NCI-H146 (cell line): Measurements from ENCODE around the gene VPS4A.
"Not testable (repeated sequence)": the region's sequence is repeated elsewhere in the genome, so short reads cannot be mapped to it uniquely, and the experiment has no call there.

Source experiments
- DNase-seq: peaks from one replicate; lab custom pipeline; 2025; lab: John Stamatoyannopoulos, UW

VPS4A gene

GRCh38 chr16:69327585-69328310 lies 16.6 kb downstream of the VPS4A start:
- DNase-seq, result no peak

GRCh38 chr16:69328854-69329316 lies 17.7 kb downstream of the VPS4A start:
- DNase-seq, result peak; percentile 5

- peak; percentile 45 for DNase-seq
Measured at GRCh38 chr16:69329369-69330285, 18.5 kb downstream of the VPS4A start.

DNA sequence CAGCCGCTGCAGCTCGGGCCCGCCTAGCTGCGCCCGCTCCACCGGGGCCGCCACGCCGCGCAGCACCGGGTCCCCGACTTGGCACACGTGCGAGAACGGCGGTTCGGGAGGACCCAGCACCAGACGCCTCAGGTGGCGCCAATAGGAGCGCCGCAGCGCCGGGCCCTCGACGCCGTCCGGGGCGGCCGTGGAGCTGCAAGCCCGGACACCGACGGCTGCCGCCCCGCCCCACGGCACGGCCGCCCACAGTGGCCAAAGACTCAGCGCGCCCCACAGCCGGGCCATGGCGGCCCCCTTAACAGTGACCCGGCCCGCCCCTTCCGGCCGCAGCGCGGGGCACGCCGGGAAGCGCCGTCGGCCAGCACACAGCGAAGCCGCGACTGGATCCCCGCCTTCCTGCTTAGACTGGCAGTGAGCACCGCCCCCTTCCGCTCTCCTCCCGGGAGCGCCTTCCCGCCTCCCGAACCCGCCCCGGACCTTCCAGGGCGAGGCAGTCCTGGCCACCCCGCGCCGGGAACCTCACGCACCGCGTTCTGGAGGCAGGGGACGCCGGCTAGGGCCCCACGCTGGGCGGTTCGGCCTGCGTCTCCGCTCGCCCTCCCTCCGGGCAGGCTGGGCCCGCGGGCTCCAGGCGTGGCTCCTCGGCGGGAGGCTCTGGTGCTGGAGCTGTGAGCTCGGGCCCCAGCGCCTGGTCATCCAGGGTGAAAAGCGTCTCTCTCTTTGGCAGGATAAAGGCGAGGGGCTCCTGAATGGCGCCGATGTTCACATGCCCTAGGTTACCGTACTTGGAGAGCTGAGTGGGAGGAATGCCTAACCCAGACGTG lies 19.3 kb downstream of the VPS4A start, which contains the start of gene PDF:
TSS of gene PDF (minus strand) at position 303 of the 824 bp plus-strand sequence. CDS start at position 285, 18 bp downstream.
- DNase-seq, result peak; percentile 92

GRCh38 chr16:69334696-69335095 lies 23.5 kb downstream of the VPS4A start:
- DNase-seq, result no peak

DNA sequence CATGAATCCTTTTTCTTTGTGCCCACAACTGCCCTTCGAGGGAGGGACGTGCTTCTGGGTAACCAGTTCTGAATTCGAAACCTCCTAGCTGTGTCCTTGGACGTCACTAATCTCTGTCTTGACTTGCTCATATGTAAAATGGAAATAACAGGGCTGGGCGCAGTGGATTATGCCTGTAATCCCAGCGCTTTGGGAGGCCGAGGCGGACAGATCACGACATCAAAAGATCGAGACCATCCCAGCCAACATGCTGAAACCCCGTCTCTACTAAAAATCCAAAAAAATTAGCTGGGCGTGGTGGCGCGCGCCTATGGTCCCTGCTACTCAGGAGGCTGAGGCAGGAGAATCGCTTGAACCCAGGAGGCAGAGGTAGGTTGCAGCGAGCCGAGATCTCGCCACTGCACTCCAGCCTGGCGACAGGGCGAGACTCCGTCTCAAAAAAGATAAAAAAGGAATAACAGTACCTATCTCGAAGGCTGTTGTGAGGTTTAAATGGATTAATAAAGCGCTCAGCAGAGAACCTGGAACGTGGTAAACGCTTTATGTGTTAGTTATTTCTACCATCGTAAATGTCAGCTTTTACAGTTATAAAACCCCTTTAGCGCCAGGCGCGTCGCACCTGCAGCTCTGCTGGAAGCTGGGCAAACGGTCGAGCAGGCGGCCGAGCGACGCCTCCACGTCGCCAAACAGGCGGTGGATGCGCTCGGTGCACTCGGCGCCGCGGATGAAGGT lies 27.6 kb downstream of the VPS4A start:
- peak; percentile 71 for DNase-seq

GRCh38 chr16:69339289-69340094 lies 28.3 kb downstream of the VPS4A start, which contains the start of the genes COG8 and NIP7:
TSS of gene COG8 (minus strand) at chr16:69339564. CDS start at chr16:69339552, 12 bp downstream.
TSS of gene NIP7 (plus strand) at chr16:69339772. CDS start at chr16:69339830, 58 bp downstream.
- peak; percentile 96 for DNase-seq

- no peak for DNase-seq
Measured at GRCh38 chr16:69340095-69340644, 29.0 kb downstream of the VPS4A start.

DNA sequence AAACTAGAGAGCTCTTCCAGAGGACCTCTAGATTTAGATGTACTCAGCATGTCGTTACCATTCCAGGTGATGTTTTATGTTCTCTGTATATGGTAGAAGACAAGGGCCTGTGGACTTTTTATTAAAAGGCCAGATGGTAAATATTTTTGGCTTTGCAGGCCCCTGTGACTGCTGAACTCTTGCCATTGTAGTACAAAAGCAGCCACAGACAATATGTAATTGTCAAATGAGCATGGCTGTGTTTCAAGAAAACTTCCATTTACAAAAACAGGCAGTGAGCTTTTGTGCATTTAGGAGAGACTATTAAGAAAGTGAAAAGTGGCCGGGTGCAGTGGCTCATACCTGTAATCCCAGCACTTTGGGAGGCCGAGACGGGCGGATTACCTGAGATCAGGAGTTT lies 33.0 kb downstream of the VPS4A start:
- DNase-seq, result no peak

DNA sequence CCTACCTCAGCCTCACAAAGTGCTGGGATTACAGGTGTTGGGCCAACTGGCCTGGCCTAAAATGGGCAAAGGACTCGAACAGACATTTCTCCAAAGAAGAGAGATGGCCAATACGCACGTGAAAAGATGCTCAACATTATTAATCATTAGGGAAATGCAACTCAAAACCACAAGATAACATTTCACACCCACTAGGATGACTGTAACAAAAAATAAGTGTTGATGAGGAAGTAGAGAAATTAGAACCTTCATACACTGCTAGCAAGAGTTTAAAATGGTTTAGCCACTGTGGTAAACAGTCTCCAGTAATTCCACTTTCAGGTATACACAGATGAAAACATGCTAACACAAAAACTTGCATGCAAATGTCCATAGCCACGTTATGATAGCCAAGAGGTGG lies 34.8 kb downstream of the VPS4A start:
- no peak for DNase-seq

DNA sequence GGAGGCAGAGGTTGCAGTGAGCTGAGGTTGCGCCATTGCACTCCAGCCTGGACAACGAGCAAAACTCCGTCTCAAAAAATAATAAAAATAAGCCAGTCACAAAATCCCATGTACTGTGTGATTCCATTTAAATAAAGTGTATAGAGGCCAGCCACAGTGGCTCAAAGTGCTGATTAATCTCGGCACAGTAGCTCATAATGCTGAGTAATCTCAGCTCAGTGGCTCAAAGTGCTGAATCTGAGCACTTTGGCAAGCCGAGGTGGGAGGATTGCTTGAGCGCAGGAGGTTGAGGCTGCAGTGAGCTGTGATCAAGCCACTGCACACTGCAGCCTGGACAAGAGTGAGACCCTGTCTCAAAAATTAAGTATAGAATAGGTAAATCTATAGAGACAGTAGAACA lies 35.5 kb downstream of the VPS4A start:
- no peak for DNase-seq

DNA sequence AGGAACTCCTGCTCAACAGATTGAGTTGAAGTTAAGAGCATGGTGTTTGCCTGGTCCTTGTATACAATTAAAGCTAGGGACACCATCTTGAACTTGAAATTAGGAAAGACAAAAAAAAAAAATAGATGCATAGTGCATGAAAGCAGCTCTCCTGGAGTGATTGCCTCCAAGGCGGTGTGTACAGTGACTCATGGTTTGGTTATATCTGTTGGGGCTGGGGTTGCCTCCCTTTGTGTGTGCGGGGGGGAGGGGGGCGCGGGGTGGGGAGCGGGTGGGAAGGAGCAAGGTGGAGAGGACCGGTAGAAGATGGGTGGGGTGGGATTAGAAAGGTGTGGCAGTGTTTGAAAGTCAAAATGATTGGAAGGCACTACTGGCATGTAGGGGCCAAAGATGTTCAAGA lies 37.1 kb downstream of the VPS4A start:
- DNase-seq, result no peak

GRCh38 chr16:69349536-69349935 lies 38.4 kb downstream of the VPS4A start:
- no peak for DNase-seq

DNA sequence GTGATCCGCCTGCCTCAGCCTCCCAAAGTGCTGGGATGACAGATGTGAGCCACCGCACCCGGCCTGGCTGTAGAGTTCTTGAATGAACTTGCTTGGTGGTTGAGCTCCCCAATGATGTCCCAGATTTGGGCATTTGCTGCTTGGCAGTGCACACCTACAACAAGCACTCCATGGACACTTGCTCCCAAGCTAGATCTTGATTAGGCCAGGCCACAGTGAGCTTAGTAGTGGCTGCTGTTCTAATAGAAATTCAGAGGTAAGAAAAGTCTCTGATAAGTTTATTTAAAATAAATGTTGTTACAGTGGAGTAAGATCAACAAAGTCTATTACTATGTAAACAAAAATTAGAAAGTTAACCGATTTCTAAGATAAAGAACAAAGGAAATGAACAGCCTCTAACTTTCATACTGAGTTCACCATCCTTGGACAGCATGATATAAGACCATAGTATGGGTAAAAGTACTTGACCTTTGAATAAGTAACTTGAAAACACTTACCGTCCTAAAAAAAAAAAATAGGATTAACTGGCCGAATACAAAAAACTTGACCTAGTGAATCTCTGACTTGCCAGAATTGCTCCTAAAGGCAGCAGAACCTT lies 39.5 kb downstream of the VPS4A start:
- DNase-seq, result no peak

GRCh38 chr16:69351309-69352027 lies 40.3 kb downstream of the VPS4A start, which contains the start of gene TMED6:
TSS of gene TMED6 (minus strand) at chr16:69351786. CDS start at chr16:69351753, 33 bp downstream.
- DNase-seq, result no peak

DNA sequence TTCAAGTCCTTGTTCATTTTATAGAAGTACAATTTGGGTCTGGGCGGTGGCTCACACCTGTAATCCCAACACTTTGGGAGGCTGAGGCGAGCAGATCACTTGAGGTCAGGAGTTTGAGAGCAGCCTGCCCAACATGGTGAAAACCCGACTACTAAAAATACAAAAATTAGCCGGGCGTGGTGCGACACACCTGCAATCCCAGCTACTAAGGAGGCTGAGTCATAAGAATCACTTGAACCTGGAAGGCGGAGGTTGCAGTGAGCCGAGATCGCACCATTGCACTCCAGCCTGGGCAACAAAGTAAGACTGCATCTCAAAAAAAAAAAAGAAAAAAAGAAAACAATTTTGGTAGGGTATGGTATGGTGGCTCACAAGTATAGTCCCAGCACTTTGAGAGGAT lies 48.9 kb downstream of the VPS4A start:
- DNase-seq, result not testable (repeated sequence)

GRCh38 chr16:69363281-69363717 lies 52.1 kb downstream of the VPS4A start:
- no peak for DNase-seq

- no peak for DNase-seq
Measured at GRCh38 chr16:69364088-69364487, 52.9 kb downstream of the VPS4A start.

DNA sequence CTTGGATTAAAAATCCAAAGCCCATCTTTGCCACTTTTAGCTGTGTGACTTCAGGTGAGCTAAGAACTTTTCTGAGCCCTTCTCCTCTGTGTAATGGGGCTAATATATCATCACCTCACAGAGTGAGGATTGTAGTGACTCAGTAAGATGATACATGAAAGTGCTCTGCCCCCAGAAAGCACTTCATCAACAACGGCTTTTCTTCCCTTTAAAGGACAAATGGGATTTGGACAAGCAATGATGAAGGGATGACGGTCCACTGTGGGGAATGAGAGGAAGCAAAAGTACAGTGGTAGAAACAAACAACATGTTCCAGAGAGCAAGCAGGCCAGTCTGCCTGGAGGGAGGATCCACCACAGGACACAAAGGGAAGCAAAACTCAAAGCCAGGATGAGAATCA lies 54.8 kb downstream of the VPS4A start:
- no peak for DNase-seq
